ENCODE data around the gene INTS7. TPM values are rescaled to one million over a fixed set of nuclear protein-coding genes. Genes with fewer than 3 reads are reported as not detected.

INTS7 gene
- total and polyA plus RNA-seq, 2 of the 4 experiments (the other 2 are of a cell fraction), result 8.3 to 24.9 TPM

GRCh38 chr1:212082765-212083406 is 47.5 kb upstream of the INTS7 start:
- no peaks in the 10 kb centered on the region for H3K4me1 ChIP-seq (ENCODE audit: control insufficient read depth, insufficient read depth, low read length)
- H4K5ac ChIP-seq (ENCODE audit: low read depth, low read length), result no peak overlapping the region
- no peak overlapping the region for H2AFZ ChIP-seq (replicated peaks; ENCODE audit: low read length, poor library complexity)
- no peak overlapping the region for H3K4me2 ChIP-seq (ENCODE audit: low read depth, low read length)
- in situ Hi-C loops (cut with MboI; ENCODE audit: low sequenced_read_pairs) (no loop called here), dilution Hi-C loops (cut with HindIII; ENCODE audit: low sequenced_read_pairs, unreplicated experiment) (no loop called here), intact Hi-C loops (cut with micrococcal nuclease) (no loop called here)
- no peak overlapping the region for H3K9ac ChIP-seq (ENCODE audit: low read depth, low read length)
- no peak overlapping the region for H3K18ac ChIP-seq (ENCODE audit: low read depth, low read length)
- no peak overlapping the region for H3K4me3 ChIP-seq (ENCODE audit: insufficient read depth, low read depth, low read length)
- H4K20me1 ChIP-seq (ENCODE audit: insufficient read depth, low read length), result no peaks in the 10 kb centered on the region
- no CpG with 5 or more reads among the region's 2 CpGs for WGBS, 2 experiments (ENCODE audit: extremely low coverage in 2 of 2, insufficient read length in 1 of 2)
- H3K56ac ChIP-seq (ENCODE audit: extremely low read depth, insufficient read depth, low read length), result no peak overlapping the region
- no peak overlapping the region for H3K4ac ChIP-seq (ENCODE audit: low read depth, low read length)
- H3K14ac ChIP-seq (replicated peaks; ENCODE audit: low read depth, low read length), result no peak overlapping the region
- H2BK120ac ChIP-seq (ENCODE audit: low read depth, low read length), result no peak overlapping the region
- no peak for ATAC-seq (ENCODE audit: low read depth)
- no peak overlapping the region for H2BK20ac ChIP-seq (ENCODE audit: low read depth, low read length)
- ChIA-PET POLR2A (ENCODE audit: unreplicated experiment) (no interaction called here), CTCF (interaction anchor here (1.2 kb wide), 1 partner anchor 12 kb away, joined by 4 read pairs; no protein-coding TSS in a partner anchor)
- no peak for DNase-seq
- H3K36me3 ChIP-seq (ENCODE audit: control insufficient read depth, insufficient read depth, low read length), result no peaks in the 10 kb centered on the region; the same call in 1 of the 2 replicates
- BruUV-seq (replicated peaks), result no TSS peak
- H3K9me3 ChIP-seq (ENCODE audit: control insufficient read depth, insufficient read depth, low read length), result no peaks in the 10 kb centered on the region
- no peak overlapping the region for H4K8ac ChIP-seq (ENCODE audit: low read depth in 2 of 2, low read length in 2 of 2)
- H2AK5ac ChIP-seq (ENCODE audit: low read depth, low read length), result no peak overlapping the region
- no peak overlapping the region for H2BK5ac ChIP-seq (ENCODE audit: low read depth, low read length, poor library complexity, severe bottlenecking)
- H3K9me1 ChIP-seq (ENCODE audit: insufficient read depth, low read length), result no peaks in the 10 kb centered on the region
- no peak for TF ChIP-seq CHD1 (IDR thresholded peaks at IDR 0.05; ENCODE audit: low read depth, low read length)
- no peak overlapping the region for H2AK9ac ChIP-seq (replicated peaks; ENCODE audit: low read depth, low read length, poor library complexity)
- no peaks in the 10 kb centered on the region for H3K27me3 ChIP-seq (ENCODE audit: control insufficient read depth, insufficient read depth, low read length)
- no peak overlapping the region for H3K27ac ChIP-seq (ENCODE audit: insufficient read depth, low read length)
- no peak overlapping the region for H2BK15ac ChIP-seq (ENCODE audit: low read depth, low read length)
- H3K79me1 ChIP-seq (ENCODE audit: low read depth in 1 of 2, low read length in 2 of 2), result peaks cover 0 to 4% of the 10 kb centered on the region in 2 experiments; a peak in 3 of 4 replicates
- H4K91ac ChIP-seq (ENCODE audit: insufficient read depth, low read depth, low read length), result no peak overlapping the region
- H3K23ac ChIP-seq (ENCODE audit: low read depth, low read length), result no peak overlapping the region

Data from IMR-90 (cell line).